Activated B cell treated with CpG ODN at 0.5 μM for 24 hours (primary cell): ENCODE results near the gene FKBP1C. TPM values are rescaled to one million over a fixed set of nuclear protein-coding genes. Genes with fewer than 3 reads are reported as not detected.

Source experiments
- ATAC-seq: fragments of 200-7000 bp; cut with Tn5 transposase; one replicate; pipeline ENCODE4 v1.10.0; 2021; ENCODE audit warnings: low read depth, mild to moderate bottlenecking, moderate library complexity
- CTCF ChIA-PET: fragments of 350-600 bp; sonication (Branson Sonifier 250); formaldehyde crosslinking; loops from one replicate; lab custom pipeline; 2021; ENCODE audit warnings: antibody characterized with exemption; lab: Charles Lee
- POLR2A ChIA-PET: fragments of 350-600 bp; sonication (Branson Sonifier 250); formaldehyde crosslinking; loops from one replicate; lab custom pipeline; 2021; ENCODE audit warnings: antibody characterized with exemption; lab: Charles Lee
- DNase-seq: peaks from one replicate; pipeline ENCODE4 v3.0.0; 2022
- H3K27ac Mint-ChIP-seq: one replicate; pipeline ENCODE4 v1.8.0; 2020; ENCODE audit warnings: mixed read lengths
- H3K27me3 Mint-ChIP-seq: one replicate; pipeline ENCODE4 v1.8.0; 2021; ENCODE audit warnings: mixed read lengths
- H3K36me3 Mint-ChIP-seq: one replicate; pipeline ENCODE4 v1.8.0; 2021; ENCODE audit warnings: low read depth, mixed read lengths
- H3K4me1 Mint-ChIP-seq: one replicate; pipeline ENCODE4 v1.8.0; 2021; ENCODE audit warnings: mixed read lengths
- H3K4me3 Mint-ChIP-seq: one replicate; pipeline ENCODE4 v1.8.0; 2020; ENCODE audit warnings: mild to moderate bottlenecking, mixed read lengths
- H3K9me3 Mint-ChIP-seq: one replicate; pipeline ENCODE4 v1.8.0; 2020; ENCODE audit warnings: mixed read lengths
- intact Hi-C: fragments of 100-400 bp; cut with micrococcal nuclease; formaldehyde crosslinking; loops from one replicate; pipeline ENCODE4 v1.15.1; 2024
- total RNA-seq: library from RNA; stranded (reverse); gene quantifications from 2 replicates; pipeline ENCODE4 v1.2.3, GENCODE V29; 2022
- TF ChIP-seq, protein P1 (sequence below): fragments of 200-600 bp; IDR thresholded peaks from one replicate; pipeline ENCODE4 v1.8.0; 2022; ENCODE audit warnings: antibody characterized with exemption, mild to moderate bottlenecking

The FKBP1C gene
- total RNA-seq, 1 donor from 2014 or later = not detected

DNA sequence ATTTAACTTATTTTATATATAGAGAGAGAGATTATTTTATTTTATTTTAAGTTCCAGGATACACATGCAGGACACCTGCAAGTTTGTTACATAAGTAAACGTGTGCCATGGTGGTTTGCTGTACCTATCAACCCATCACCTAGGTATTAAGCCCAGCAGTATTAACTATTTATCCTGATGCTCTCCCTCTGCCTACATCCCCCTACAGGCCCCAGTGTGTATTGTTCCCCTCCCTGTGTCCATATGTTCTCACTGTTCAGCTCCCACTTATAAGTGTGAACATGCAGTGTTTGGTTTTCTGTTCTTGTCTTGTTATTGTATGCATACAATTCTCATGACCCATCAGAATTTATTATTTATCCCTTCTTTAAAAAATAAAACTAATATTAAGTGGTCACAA lies 34.6 kb downstream of the FKBP1C start:
- ATAC-seq (no peak), DNase-seq (no peak)
- intact Hi-C loops = no loop called here
- H3K4me1 Mint-ChIP-seq = no peaks in the 10 kb centered on the region
- H3K27me3 Mint-ChIP-seq = no peaks in the 10 kb centered on the region
- H3K36me3 Mint-ChIP-seq = no peaks in the 10 kb centered on the region
- H3K27ac Mint-ChIP-seq = no peak overlapping the region
- no peaks in the 10 kb centered on the region for H3K9me3 Mint-ChIP-seq
- TF ChIP-seq, protein P1, sequence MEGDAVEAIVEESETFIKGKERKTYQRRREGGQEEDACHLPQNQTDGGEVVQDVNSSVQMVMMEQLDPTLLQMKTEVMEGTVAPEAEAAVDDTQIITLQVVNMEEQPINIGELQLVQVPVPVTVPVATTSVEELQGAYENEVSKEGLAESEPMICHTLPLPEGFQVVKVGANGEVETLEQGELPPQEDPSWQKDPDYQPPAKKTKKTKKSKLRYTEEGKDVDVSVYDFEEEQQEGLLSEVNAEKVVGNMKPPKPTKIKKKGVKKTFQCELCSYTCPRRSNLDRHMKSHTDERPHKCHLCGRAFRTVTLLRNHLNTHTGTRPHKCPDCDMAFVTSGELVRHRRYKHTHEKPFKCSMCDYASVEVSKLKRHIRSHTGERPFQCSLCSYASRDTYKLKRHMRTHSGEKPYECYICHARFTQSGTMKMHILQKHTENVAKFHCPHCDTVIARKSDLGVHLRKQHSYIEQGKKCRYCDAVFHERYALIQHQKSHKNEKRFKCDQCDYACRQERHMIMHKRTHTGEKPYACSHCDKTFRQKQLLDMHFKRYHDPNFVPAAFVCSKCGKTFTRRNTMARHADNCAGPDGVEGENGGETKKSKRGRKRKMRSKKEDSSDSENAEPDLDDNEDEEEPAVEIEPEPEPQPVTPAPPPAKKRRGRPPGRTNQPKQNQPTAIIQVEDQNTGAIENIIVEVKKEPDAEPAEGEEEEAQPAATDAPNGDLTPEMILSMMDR = no peak
- CTCF ChIA-PET = no interaction called here
- POLR2A ChIA-PET = no interaction called here
- H3K4me3 Mint-ChIP-seq = no peak overlapping the region

- ATAC-seq (no peak), DNase-seq (no peak)
- no peaks in the 10 kb centered on the region for H3K9me3 Mint-ChIP-seq
- H3K4me1 Mint-ChIP-seq = no peaks in the 10 kb centered on the region
- no peaks in the 10 kb centered on the region for H3K27me3 Mint-ChIP-seq
- TF ChIP-seq, protein P1 = no peak
- H3K27ac Mint-ChIP-seq = no peak overlapping the region
- intact Hi-C loops = no loop called here
- ChIA-PET CTCF (no interaction called here), POLR2A (no interaction called here)
- no peaks in the 10 kb centered on the region for H3K36me3 Mint-ChIP-seq
- no peak overlapping the region for H3K4me3 Mint-ChIP-seq
Observed at GRCh38 chr6:63246581-63246980, 35.3 kb downstream of the FKBP1C start.

GRCh38 chr6:63249875-63250482 lies 38.7 kb downstream of the FKBP1C start:
- H3K36me3 Mint-ChIP-seq = no peaks in the 10 kb centered on the region
- no peaks in the 10 kb centered on the region for H3K9me3 Mint-ChIP-seq
- H3K4me1 Mint-ChIP-seq = no peaks in the 10 kb centered on the region
- DNase-seq (no peak), ATAC-seq (no peak)
- ChIA-PET POLR2A (no interaction called here), CTCF (no interaction called here)
- H3K27me3 Mint-ChIP-seq = no peaks in the 10 kb centered on the region
- H3K4me3 Mint-ChIP-seq = no peak overlapping the region
- TF ChIP-seq, protein P1 = no peak
- no peak overlapping the region for H3K27ac Mint-ChIP-seq
- intact Hi-C loops = no loop called here

DNA sequence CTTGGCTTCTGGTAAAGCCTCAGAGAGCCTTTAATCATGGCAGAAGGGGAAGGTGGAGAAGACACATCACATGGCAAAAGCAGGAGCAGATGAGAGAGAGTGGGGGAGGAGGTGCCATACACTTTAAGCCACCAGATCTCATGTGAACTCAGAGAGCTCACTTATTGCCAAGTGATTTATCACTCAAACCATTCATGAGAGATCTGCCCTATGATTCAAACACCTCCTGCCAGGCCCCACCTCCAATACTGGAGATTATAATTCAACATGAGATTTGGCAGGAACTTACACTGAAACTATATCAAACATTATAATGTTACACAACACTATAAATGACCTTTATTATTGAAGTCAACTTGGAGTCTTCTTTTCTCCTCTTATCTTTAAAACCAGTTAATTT lies 47.9 kb downstream of the FKBP1C start:
- no peak for ATAC-seq
- H3K4me1 Mint-ChIP-seq = no peaks in the 10 kb centered on the region
- H3K36me3 Mint-ChIP-seq = no peaks in the 10 kb centered on the region
- H3K4me3 Mint-ChIP-seq = no peak overlapping the region
- no peaks in the 10 kb centered on the region for H3K9me3 Mint-ChIP-seq
- no peak overlapping the region for H3K27ac Mint-ChIP-seq
- CTCF ChIA-PET = no interaction called here
- POLR2A ChIA-PET = no interaction called here
- TF ChIP-seq, protein P1 = no peak
- no peak for DNase-seq
- peaks cover 2% of the 10 kb centered on the region for H3K27me3 Mint-ChIP-seq
- intact Hi-C loops = no loop called here

DNA sequence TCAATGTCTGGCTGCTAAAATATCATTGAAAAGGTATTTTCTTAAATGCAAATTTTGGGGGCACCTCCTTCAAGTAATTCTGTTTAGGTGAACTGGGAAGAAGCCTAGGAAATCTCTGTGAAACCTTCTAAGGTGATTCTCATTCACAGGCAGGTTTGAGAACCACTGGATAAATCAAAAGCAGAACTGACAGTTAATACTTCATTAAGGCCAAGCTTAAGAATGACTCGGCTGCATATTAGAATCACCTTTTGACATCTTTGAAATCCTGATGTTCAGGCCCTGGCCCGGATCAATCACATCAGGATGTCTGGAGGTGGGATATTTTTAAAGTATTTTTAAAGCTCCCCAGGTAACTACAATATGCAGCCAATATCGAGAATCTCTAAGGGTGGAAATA lies 50.6 kb downstream of the FKBP1C start:
- POLR2A ChIA-PET = no interaction called here
- H3K27ac Mint-ChIP-seq = no peak overlapping the region

More for the DNA sequence above, 50.6 kb downstream of the FKBP1C start:
- TF ChIP-seq, protein P1 = no peak
- Mint-ChIP-seq H3K4me3 (no peak overlapping the region), H3K36me3 (no peaks in the 10 kb centered on the region), H3K27me3 (peaks cover 2% of the 10 kb centered on the region), H3K9me3 (no peaks in the 10 kb centered on the region), H3K4me1 (no peaks in the 10 kb centered on the region)
- intact Hi-C loops = no loop called here
- ATAC-seq (no peak), DNase-seq (no peak)
- CTCF ChIA-PET = no interaction called here

Other genes starting within 250 kb of the FKBP1C start
- gene LGSN, start 108.5 kb downstream of the FKBP1C start, total RNA-seq = 0.11 TPM in 1 of 2 replicates, not detected in the other